Measurements from ENCODE around the gene ALG13.

GRCh38 chrX:111728096-111728495 is 47.1 kb downstream of the ALG13 start:
- TF ChIP-seq CTCF (IDR thresholded peaks at IDR 0.05): no peak
- TF ChIP-seq POLR2A (IDR thresholded peaks at IDR 0.05): no peak

Measured in Peyer's patch (tissue), 4 donors.